Hematopoietic multipotent progenitor cell treated with erythropoietin and hydrocortisone succinate and interleukin-3 and kit ligand, for 6 days (in vitro differentiated cells): ENCODE data around the gene RERE.
A peak's percentile ranks its signal among the peaks of the same experiment; 100 is the strongest.
"Not testable (repeated sequence)": the region's sequence is repeated elsewhere in the genome, so short reads cannot be mapped to it uniquely, and the experiment has no call there.

Experiments
- DNase-seq: peaks from one replicate; pipeline ENCODE4 v3.0.0-alpha.2; 2015

The RERE gene

GRCh38 chr1:8464377-8464776 lies 353.1 kb downstream of the RERE start:
- no peak for DNase-seq

- peak; percentile 79 for DNase-seq
Measured at GRCh38 chr1:8463144-8463927, 354.1 kb downstream of the RERE start.

- DNase-seq = no peak
Measured at GRCh38 chr1:8462371-8462892, 355.0 kb downstream of the RERE start.

- no peak for DNase-seq
Measured at GRCh38 chr1:8461351-8462110, 355.9 kb downstream of the RERE start.

GRCh38 chr1:8460784-8461183 lies 356.7 kb downstream of the RERE start:
- DNase-seq = no peak

- no peak for DNase-seq
Measured at GRCh38 chr1:8460132-8460544, 357.3 kb downstream of the RERE start.

GRCh38 chr1:8458607-8459006 lies 358.8 kb downstream of the RERE start:
- DNase-seq = no peak

GRCh38 chr1:8457760-8458381 lies 359.6 kb downstream of the RERE start:
- DNase-seq = no peak

GRCh38 chr1:8456991-8457390 lies 360.4 kb downstream of the RERE start:
- DNase-seq = no peak

- no peak for DNase-seq
Measured at GRCh38 chr1:8456308-8456912, 361.0 kb downstream of the RERE start.

- no peak for DNase-seq
Measured at GRCh38 chr1:8455700-8456307, 361.6 kb downstream of the RERE start.

GRCh38 chr1:8450312-8450711 lies 367.1 kb downstream of the RERE start:
- DNase-seq = no peak

GRCh38 chr1:8448911-8449661 lies 368.4 kb downstream of the RERE start:
- no peak for DNase-seq

- not testable (repeated sequence) for DNase-seq
Measured at GRCh38 chr1:8448505-8448904, 368.9 kb downstream of the RERE start.

- DNase-seq = no peak
Measured at GRCh38 chr1:8447616-8448150, 369.8 kb downstream of the RERE start.

- not testable (repeated sequence) for DNase-seq
Measured at GRCh38 chr1:8446119-8446518, 371.3 kb downstream of the RERE start.

GRCh38 chr1:8443558-8444194 lies 373.8 kb downstream of the RERE start:
- no peak for DNase-seq

GRCh38 chr1:8441426-8441825 lies 376.0 kb downstream of the RERE start:
- DNase-seq = no peak

- peak; percentile 87 for DNase-seq
Measured at GRCh38 chr1:8439015-8439702, 378.3 kb downstream of the RERE start.

GRCh38 chr1:8438489-8438888 lies 379.0 kb downstream of the RERE start:
- no peak for DNase-seq
